OCI-LY3 (cell line): ENCODE results near the gene PHTF2.

ENCODE experiments used
- H2AFZ ChIP-seq: fragments of 200-600, 300-600 bp; shearing (Covaris generic); 2 replicates; pipeline ENCODE4 v1.6.0; 2014; ENCODE audit warnings: antibody characterized with exemption, low read depth, low read length
- H3K27ac ChIP-seq: fragments of 200-600, 300-600 bp; sonication (generic); 2 replicates; pipeline ENCODE4 v1.5.1; 2014; ENCODE audit warnings: mild to moderate bottlenecking, low read length, moderate library complexity, mixed read lengths
- H3K27me3 ChIP-seq: fragments of 200-600, 300-600 bp; sonication (generic); 2 replicates; pipeline ENCODE4 v1.6.1; 2014; ENCODE audit warnings: low read depth, low read length, mixed read lengths
- H3K36me3 ChIP-seq: fragments of 200-600, 300-600 bp; sonication (generic); replicated peaks from 2 replicates; pipeline ENCODE3; 2014; ENCODE audit warnings: low read depth, low read length, mixed read lengths
- H3K4me1 ChIP-seq: fragments of 300-600, 200-600 bp; sonication (generic); 2 replicates; pipeline ENCODE4 v1.6.1; 2014; ENCODE audit warnings: low read length, mixed read lengths
- H3K4me2 ChIP-seq: fragments of 200-600, 300-600 bp; sonication (generic); 2 replicates; pipeline ENCODE4 v1.6.1; 2014; ENCODE audit warnings: low read length, mixed read lengths
- H3K4me3 ChIP-seq: fragments of 300-600, 200-600 bp; sonication (generic); 2 replicates; pipeline ENCODE4 v1.5.1; 2014; ENCODE audit warnings: antibody characterized with exemption, mild to moderate bottlenecking, low read length, moderate library complexity
- H3K79me2 ChIP-seq: fragments of 300-600, 200-600 bp; shearing (Covaris generic); 2 replicates; pipeline ENCODE4 v1.6.1; 2014; ENCODE audit warnings: mild to moderate bottlenecking, low read length, mixed read lengths
- H3K9ac ChIP-seq: fragments of 300-600, 200-600 bp; shearing (Covaris generic); 2 replicates; pipeline ENCODE4 v1.6.0; 2014; ENCODE audit warnings: mild to moderate bottlenecking, low read length, moderate library complexity
- H3K9me3 ChIP-seq: fragments of 200-600, 300-600 bp; shearing (Covaris generic); 2 replicates; pipeline ENCODE4 v1.6.1; 2014; ENCODE audit warnings: low read length, mixed read lengths; ENCODE audit not compliant: insufficient read depth
- H4K20me1 ChIP-seq: fragments of 200-600, 300-600 bp; sonication (generic); 2 replicates; pipeline ENCODE4 v1.6.1; 2016; ENCODE audit warnings: low read length, mixed read lengths; ENCODE audit not compliant: insufficient read depth
- CTCF ChIP-seq: fragments of 200-600, 300-600 bp; sonication (generic); IDR thresholded peaks from 2 replicates; pipeline ENCODE4 v1.5.1; 2014; ENCODE audit warnings: antibody characterized with exemption, low read length, low read depth
- EZH2phosphoT487 ChIP-seq: fragments of 200-600 bp; shearing (Covaris generic); IDR thresholded peaks from 2 replicates; pipeline ENCODE4 v1.6.1; 2018; ENCODE audit warnings: antibody characterized with exemption, mixed run types, low read depth

Gene PHTF2

GRCh38 chr7:77786741-77787140 lies 11.8 kb upstream of the PHTF2 start:
- Histone ChIP-seq H4K20me1 (no peaks in the 10 kb centered on the region), H3K4me3 (no peak overlapping the region), H3K9me3 (no peaks in the 10 kb centered on the region), H3K27ac (no peak overlapping the region), H3K4me2 (no peak overlapping the region), H3K79me2 (no peaks in the 10 kb centered on the region), H3K36me3 (peaks cover 17% of the 10 kb centered on the region), H3K27me3 (no peaks in the 10 kb centered on the region), H3K4me1 (peaks cover 5% of the 10 kb centered on the region), H3K9ac (no peak overlapping the region), H2AFZ (no peak overlapping the region)
- no peak for TF ChIP-seq EZH2phosphoT487
- no peak for TF ChIP-seq CTCF

- Histone ChIP-seq H3K9ac (no peak overlapping the region), H3K27ac (no peak overlapping the region), H3K4me1 (peaks cover 5% of the 10 kb centered on the region), H3K36me3 (peaks cover 20% of the 10 kb centered on the region), H3K9me3 (no peaks in the 10 kb centered on the region), H4K20me1 (no peaks in the 10 kb centered on the region), H3K4me3 (no peak overlapping the region), H3K27me3 (no peaks in the 10 kb centered on the region), H2AFZ (no peak overlapping the region), H3K4me2 (no peak overlapping the region), H3K79me2 (no peaks in the 10 kb centered on the region)
- TF ChIP-seq CTCF: no peak
- TF ChIP-seq EZH2phosphoT487: no peak
These were observed 10.2 kb upstream of the PHTF2 start for GRCh38 chr7:77788327-77788902.

GRCh38 chr7:77791336-77791735 lies 7.2 kb upstream of the PHTF2 start:
- no peak overlapping the region for H2AFZ ChIP-seq
- no peaks in the 10 kb centered on the region for H4K20me1 ChIP-seq
- H3K4me3 ChIP-seq: no peak overlapping the region
- H3K9ac ChIP-seq: no peak overlapping the region
- peaks cover 13% of the 10 kb centered on the region for H3K36me3 ChIP-seq
- H3K9me3 ChIP-seq: no peaks in the 10 kb centered on the region
- no peaks in the 10 kb centered on the region for H3K27me3 ChIP-seq
- H3K4me2 ChIP-seq: no peak overlapping the region
- no peaks in the 10 kb centered on the region for H3K79me2 ChIP-seq
- TF ChIP-seq EZH2phosphoT487 (no peak), CTCF (no peak)
- no peak overlapping the region for H3K27ac ChIP-seq
- H3K4me1 ChIP-seq: peaks cover 5% of the 10 kb centered on the region

- Histone ChIP-seq H3K27me3 (no peaks in the 10 kb centered on the region), H3K9me3 (no peaks in the 10 kb centered on the region), H3K4me1 (peaks cover 12% of the 10 kb centered on the region), H3K4me2 (no peak overlapping the region), H3K36me3 (peaks cover 12% of the 10 kb centered on the region), H3K4me3 (no peak overlapping the region), H3K79me2 (peaks cover 3% of the 10 kb centered on the region; the same call in 1 of the 2 replicates), H2AFZ (no peak overlapping the region), H4K20me1 (no peaks in the 10 kb centered on the region), H3K9ac (no peak overlapping the region), H3K27ac (no peak overlapping the region)
- TF ChIP-seq CTCF: no peak
- no peak for TF ChIP-seq EZH2phosphoT487
These were observed 6.6 kb upstream of the PHTF2 start for GRCh38 chr7:77791956-77792355.
